Left ventricle myocardium superior (tissue), 1 donor: ENCODE results near the gene RPL3. TPM values are rescaled to one million over a fixed set of nuclear protein-coding genes. Genes with fewer than 3 reads are reported as not detected.
"Not testable (repeated sequence)": the region's sequence is repeated elsewhere in the genome, so short reads cannot be mapped to it uniquely, and the experiment has no call there.

ENCODE experiments used
- ATAC-seq: fragments of 200-7000 bp; cut with Tn5 transposase; one replicate; pipeline ENCODE4 v1.9.1; 2020; ENCODE audit warnings: mild to moderate bottlenecking, moderate library complexity
- DNase-seq: peaks from one replicate; pipeline ENCODE4 v3.0.0-alpha.2; 2020
- intact Hi-C: fragments of 100-400 bp; cut with micrococcal nuclease; formaldehyde crosslinking; loops from one replicate; pipeline ENCODE4 v1.11.0; 2022
- total RNA-seq: library from RNA; stranded (reverse); fragmentation: NEBNext Ultra II Directional; extraction: Animal tissue kit (Norgen Biotek cat#: 25700); gene quantifications from one replicate; pipeline ENCODE4 v1.2.1, GENCODE V29; 2021
- donor health status: DM: no; HTN: yes; CAD: no; lungs with severe emphysema.

RPL3 gene
- total RNA-seq, 1 donor from 2014 or later, result 319 TPM

GRCh38 chr22:39325392-39325932, 6.0 kb upstream of the RPL3 start:
- ATAC-seq, result no peak
- no peak for DNase-seq
- intact Hi-C loops, result no loop called here

GRCh38 chr22:39320616-39321029, 1.2 kb upstream of the RPL3 start:
- ATAC-seq, intact Hi-C loops, DNase-seq: not testable (repeated sequence)

GRCh38 chr22:39318507-39319283, 728 bp downstream of the RPL3 start:
- ATAC-seq, result peak; percentile 24
- intact Hi-C loops, result loop anchor here (5.0 kb wide), 1 partner anchor 146 kb away; no protein-coding TSS in a partner anchor
- no peak for DNase-seq

- ATAC-seq, result no peak
- intact Hi-C loops, result loop anchor here (5.0 kb wide), 1 partner anchor 146 kb away; no protein-coding TSS in a partner anchor
- no peak for DNase-seq
Measured at GRCh38 chr22:39317775-39318506, 1.5 kb downstream of the RPL3 start.

- ATAC-seq (no peak), DNase-seq (no peak)
- intact Hi-C loops, result loop anchor here (5.0 kb wide), 1 partner anchor 145 kb away; no protein-coding TSS in a partner anchor
Measured at GRCh38 chr22:39317084-39317774, 2.2 kb downstream of the RPL3 start.

- intact Hi-C loops, result loop anchor here (5.0 kb wide), 1 partner anchor 144 kb away; no protein-coding TSS in a partner anchor
- ATAC-seq, result peak; percentile 44
Measured at GRCh38 chr22:39316440-39317083, 2.9 kb downstream of the RPL3 start.

GRCh38 chr22:39315389-39315788, 4.0 kb downstream of the RPL3 start:
- ATAC-seq, result no peak
- intact Hi-C loops, result loop anchor here (5.0 kb wide), 1 partner anchor 143 kb away; no protein-coding TSS in a partner anchor
- DNase-seq, result no peak

More at GRCh38 chr22:39316440-39317083, 2.9 kb downstream of the RPL3 start:
- DNase-seq, result peak; percentile 72

- intact Hi-C loops, result no loop called here
- ATAC-seq (peak; percentile 17), DNase-seq (peak; percentile 40)
Measured at GRCh38 chr22:39314251-39314971, 5.0 kb downstream of the RPL3 start.

- intact Hi-C loops, result no loop called here
- ATAC-seq (no peak), DNase-seq (no peak)
Measured at GRCh38 chr22:39313258-39314001, 6.0 kb downstream of the RPL3 start.

- intact Hi-C loops, result no loop called here
- ATAC-seq (no peak), DNase-seq (no peak)
Measured at GRCh38 chr22:39312410-39312809, 7.0 kb downstream of the RPL3 start.

GRCh38 chr22:39311592-39312400, 7.6 kb downstream of the RPL3 start:
- ATAC-seq (no peak), DNase-seq (no peak)
- intact Hi-C loops, result no loop called here

GRCh38 chr22:39309881-39310714, 9.3 kb downstream of the RPL3 start:
- no peak for ATAC-seq
- intact Hi-C loops, result no loop called here

GRCh38 chr22:39309364-39309861, 10.0 kb downstream of the RPL3 start:
- intact Hi-C loops, result no loop called here
- ATAC-seq, result no peak
- no peak for DNase-seq

More at GRCh38 chr22:39309881-39310714, 9.3 kb downstream of the RPL3 start:
- DNase-seq, result no peak

GRCh38 chr22:39308614-39309363, 10.6 kb downstream of the RPL3 start:
- DNase-seq (peak; percentile 71), ATAC-seq (peak; percentile 33)
- intact Hi-C loops, result no loop called here
